Measurements from ENCODE around the gene C16orf87.

The C16orf87 gene

DNA sequence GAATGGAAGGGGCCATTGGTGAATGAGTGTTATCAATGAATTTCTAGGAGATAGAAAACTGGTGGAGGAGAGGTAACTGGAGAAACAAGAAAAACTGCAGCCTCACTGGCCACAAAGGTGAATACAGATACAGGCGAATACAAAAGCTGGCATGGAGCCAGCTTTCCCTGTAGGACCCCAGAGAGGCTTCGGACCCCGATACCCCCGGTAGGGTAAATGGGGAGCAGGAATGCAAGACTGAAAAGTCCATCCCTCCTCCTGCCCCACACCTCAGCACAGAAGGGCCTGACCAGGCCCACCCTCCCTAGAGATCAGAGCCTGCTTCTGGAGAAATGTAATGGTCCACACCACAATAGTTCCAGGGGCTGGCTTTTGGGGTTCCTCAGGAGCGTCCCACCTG, 78.0 kb downstream of the C16orf87 start:
- DNase-seq = no peak

- no peak for DNase-seq
Measured at GRCh38 chr16:46751381-46751780, 79.6 kb downstream of the C16orf87 start.

DNA sequence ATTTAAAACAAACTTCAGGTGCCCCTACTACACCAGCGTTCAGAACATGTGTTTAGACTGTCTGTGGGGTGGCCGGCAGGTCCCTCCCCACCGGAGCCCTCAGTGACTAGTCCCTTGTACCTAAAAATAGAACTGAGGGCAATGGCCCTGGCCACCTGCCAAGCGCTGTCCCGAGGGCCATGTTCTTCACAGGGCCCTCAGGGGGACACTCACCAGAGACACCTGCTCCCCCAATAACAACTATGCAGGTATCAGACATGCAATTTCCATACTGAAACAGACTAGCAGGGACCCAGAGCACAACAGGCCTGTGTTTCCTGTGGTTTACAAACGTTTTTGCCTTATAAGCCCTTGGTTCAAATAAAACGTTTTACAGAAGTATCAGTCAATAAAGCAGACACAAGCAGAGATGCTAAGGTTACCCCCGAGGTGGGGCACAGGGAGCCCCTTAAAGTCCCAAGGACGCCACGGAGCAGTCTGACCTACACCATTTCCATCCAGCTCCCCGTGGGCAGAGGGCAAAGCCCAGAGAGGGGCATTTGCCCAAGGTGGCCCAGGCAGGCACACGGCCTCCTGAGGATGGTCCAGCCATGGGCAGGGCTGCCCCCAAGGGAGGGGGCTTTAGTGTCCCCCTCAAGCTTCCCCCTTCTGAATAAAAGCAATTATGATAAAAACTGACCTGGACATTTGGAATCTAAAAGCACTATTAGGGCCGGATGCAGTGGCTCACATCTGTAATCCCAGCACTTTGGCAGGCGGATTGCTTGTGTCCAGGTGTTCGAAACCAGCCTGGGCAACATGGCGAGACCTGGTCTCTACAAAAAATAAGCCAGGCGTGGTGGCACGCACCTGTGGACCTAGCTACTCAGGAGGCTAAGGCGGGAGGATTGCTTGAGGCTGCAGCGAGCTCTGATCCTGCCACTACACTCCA, 81.9 kb downstream of the C16orf87 start:
- no peak for DNase-seq

GRCh38 chr16:46747777-46748651, 83.0 kb downstream of the C16orf87 start, which contains the start of gene MYLK3:
TSS of gene MYLK3 (minus strand) at chr16:46748344. CDS start at chr16:46748193, 151 bp downstream.
- DNase-seq = no peak

DNA sequence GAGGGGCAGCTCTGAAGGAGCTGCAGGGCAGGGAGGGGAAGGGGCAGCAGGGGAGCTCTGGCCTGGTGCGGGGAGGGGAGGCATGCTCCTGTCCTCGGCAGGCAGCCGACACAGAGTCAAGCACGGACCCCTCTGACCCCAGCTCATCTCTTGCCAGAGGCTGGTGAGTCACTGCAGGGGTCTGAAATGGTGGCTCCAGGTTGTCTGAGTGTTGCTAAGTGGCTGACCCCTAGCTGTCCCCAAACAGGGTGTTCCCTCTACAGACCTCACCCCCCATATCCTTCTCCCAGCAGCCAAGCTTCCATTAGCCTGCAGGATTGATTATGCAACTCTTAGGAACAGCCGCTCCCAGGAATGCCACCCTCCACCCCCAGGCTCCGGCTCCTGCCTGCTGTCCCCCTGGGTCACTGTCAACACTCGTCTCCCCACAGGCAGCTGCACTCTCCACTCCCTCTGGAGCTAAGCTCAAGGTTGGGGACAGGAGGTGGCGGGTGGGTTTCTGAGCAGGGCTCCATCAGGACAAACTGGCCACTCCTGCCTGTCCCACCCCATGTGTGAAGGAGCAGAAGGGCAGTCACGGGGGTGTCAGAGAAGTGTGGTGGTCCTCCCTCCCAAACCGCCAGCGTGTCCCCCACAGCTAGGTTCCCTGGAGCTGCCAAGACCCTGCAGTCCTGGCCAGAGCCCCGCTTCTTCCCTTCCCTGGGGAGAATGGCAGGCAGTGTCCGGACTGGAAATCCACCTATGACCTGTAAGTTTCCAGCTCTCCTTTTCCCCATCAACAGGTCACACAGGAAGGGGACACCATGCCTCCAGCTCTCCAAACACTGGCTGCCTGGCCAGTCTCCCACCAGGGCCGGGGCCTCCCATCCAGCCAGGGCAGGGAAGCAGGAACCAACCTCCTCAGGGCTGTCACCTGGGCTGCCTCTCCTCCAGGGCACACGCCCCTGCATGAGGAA, 83.9 kb downstream of the C16orf87 start:
- no peak for DNase-seq

All from activated gamma-delta T cell (primary cell).